ENCODE measurements around the gene MDM2. TPM values are rescaled to one million over a fixed set of nuclear protein-coding genes. Genes with fewer than 3 reads are reported as not detected.

The MDM2 gene
- total and polyA plus RNA-seq, 4 donors, result 24.9 to 155 (median 108) TPM

GRCh38 chr12:68835333-68835908, 27.4 kb downstream of the MDM2 start:
- H3K9me3 ChIP-seq (ENCODE audit: control insufficient read depth in 4 of 4, insufficient read depth in 3 of 4, low read length in 3 of 4), result no peaks in the 10 kb centered on the region
- peaks cover 22 to 38% (median 27%) of the 10 kb centered on the region in 4 donors for H3K36me3 ChIP-seq (ENCODE audit: control insufficient read depth in 4 of 4, insufficient read depth in 4 of 4, low read length in 4 of 4)
- ATAC-seq (ENCODE audit: insufficient read depth, low FRiP score), result no peak
- no peak overlapping the region for H3K27ac ChIP-seq (ENCODE audit: low read depth in 1 of 2, low read length in 1 of 2)
- H3K9ac ChIP-seq (ENCODE audit: insufficient read depth in 1 of 2, low read length in 2 of 2), result no peak overlapping the region
- TF ChIP-seq, protein P1, sequence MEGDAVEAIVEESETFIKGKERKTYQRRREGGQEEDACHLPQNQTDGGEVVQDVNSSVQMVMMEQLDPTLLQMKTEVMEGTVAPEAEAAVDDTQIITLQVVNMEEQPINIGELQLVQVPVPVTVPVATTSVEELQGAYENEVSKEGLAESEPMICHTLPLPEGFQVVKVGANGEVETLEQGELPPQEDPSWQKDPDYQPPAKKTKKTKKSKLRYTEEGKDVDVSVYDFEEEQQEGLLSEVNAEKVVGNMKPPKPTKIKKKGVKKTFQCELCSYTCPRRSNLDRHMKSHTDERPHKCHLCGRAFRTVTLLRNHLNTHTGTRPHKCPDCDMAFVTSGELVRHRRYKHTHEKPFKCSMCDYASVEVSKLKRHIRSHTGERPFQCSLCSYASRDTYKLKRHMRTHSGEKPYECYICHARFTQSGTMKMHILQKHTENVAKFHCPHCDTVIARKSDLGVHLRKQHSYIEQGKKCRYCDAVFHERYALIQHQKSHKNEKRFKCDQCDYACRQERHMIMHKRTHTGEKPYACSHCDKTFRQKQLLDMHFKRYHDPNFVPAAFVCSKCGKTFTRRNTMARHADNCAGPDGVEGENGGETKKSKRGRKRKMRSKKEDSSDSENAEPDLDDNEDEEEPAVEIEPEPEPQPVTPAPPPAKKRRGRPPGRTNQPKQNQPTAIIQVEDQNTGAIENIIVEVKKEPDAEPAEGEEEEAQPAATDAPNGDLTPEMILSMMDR (IDR thresholded peaks at IDR 0.05; ENCODE audit: control extremely low read depth, extremely low read depth), result no peak
- 68 to 89% methylated on average over 10 of the region's 10 CpGs for WGBS, 2 donors
- no peaks in the 10 kb centered on the region for H3K27me3 ChIP-seq (ENCODE audit: control insufficient read depth in 3 of 3, insufficient read depth in 3 of 3, low read length in 2 of 3)
- DNase-seq, result no peak
- H3K4me3 ChIP-seq, result no peak overlapping the region
- H3K4me1 ChIP-seq (ENCODE audit: control insufficient read depth in 5 of 5, insufficient read depth in 5 of 5, low read length in 5 of 5), result no peaks in the 10 kb centered on the region

DNA sequence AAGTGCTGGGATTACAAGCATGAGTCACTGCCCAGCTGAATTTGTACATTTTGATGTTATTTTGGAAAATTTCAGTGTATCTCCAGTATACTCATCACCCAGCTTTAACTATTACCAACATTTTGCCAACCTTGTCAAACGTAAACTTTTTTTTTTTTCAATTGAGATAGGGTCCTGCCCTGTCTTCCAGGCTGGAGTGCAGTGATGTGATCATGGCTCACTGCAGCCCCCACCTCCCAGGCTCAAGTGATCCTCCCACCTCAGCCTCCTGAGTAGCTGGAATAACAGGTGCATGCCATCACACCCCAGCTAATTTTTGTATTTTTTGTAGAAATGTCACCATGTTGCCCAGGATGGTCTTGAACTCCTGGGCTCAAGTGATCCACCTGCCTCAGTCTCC, 29.2 kb downstream of the MDM2 start:
- WGBS, 2 donors, result 89 to 95% methylated on average over 1 of the region's 1 CpG

DNA sequence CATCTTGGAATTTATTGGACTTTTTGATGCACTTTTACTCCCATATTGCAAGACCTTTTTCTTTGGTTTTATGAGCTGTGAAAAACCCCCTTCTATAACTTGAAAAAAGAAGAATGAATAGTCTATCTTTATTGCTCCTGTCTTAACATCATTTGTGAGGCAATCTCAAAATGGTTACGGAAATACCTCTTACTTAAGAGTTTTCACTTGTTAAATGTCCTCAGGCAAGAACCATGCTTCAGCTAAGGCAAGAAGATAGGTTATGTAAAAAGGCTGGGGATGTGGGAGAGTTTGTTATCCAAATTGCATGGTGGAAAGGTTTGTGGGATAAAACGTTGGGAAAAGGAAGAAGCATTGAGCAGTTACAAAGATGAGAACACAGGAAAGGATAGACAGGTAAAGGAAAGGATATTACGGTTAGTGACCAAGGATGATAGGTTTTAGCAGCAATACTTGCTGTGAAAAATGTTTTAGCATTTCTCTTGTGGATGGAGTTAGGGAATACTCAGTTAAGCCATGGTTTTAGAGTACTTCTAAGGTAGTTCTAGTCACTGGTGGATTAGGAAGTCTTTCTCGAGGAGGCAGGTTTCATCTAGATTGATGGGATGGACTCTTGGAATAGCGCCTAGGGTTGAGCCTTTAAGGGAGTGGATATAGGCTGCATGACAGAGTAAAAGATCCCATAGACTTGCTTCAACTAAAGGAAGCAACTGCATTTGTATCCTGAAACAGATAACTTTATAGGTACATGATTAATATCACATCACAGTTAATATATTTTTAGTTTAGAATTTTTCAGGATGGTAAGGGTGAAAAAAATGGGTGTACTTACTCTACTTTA, 30.3 kb downstream of the MDM2 start:
- H3K27me3 ChIP-seq (ENCODE audit: control insufficient read depth in 3 of 3, insufficient read depth in 3 of 3, low read length in 2 of 3), result no peaks in the 10 kb centered on the region
- peaks cover 23 to 34% (median 31%) of the 10 kb centered on the region in 4 donors for H3K36me3 ChIP-seq (ENCODE audit: control insufficient read depth in 4 of 4, insufficient read depth in 4 of 4, low read length in 4 of 4)
- H3K9ac ChIP-seq (ENCODE audit: insufficient read depth in 1 of 2, low read length in 2 of 2), result no peak overlapping the region
- H3K27ac ChIP-seq (ENCODE audit: low read depth in 1 of 2, low read length in 1 of 2), result no peak overlapping the region
- ATAC-seq (ENCODE audit: insufficient read depth, low FRiP score) (no peak), DNase-seq (no peak)
- no peak overlapping the region for H3K4me3 ChIP-seq
- H3K9me3 ChIP-seq (ENCODE audit: control insufficient read depth in 4 of 4, insufficient read depth in 3 of 4, low read length in 3 of 4), result no peaks in the 10 kb centered on the region
- WGBS, 2 donors, result 76 to 77% methylated on average over 5 of the region's 5 CpGs
- TF ChIP-seq, protein P1 (IDR thresholded peaks at IDR 0.05; ENCODE audit: control extremely low read depth, extremely low read depth), result no peak
- no peaks in the 10 kb centered on the region for H3K4me1 ChIP-seq (ENCODE audit: control insufficient read depth in 5 of 5, insufficient read depth in 5 of 5, low read length in 5 of 5)

More for the DNA sequence above, 29.2 kb downstream of the MDM2 start:
- Histone ChIP-seq H3K9ac (ENCODE audit: insufficient read depth in 1 of 2, low read length in 2 of 2) (no peak overlapping the region), H3K4me1 (ENCODE audit: control insufficient read depth in 5 of 5, insufficient read depth in 5 of 5, low read length in 5 of 5) (no peaks in the 10 kb centered on the region), H3K4me3 (no peak overlapping the region), H3K27me3 (ENCODE audit: control insufficient read depth in 3 of 3, insufficient read depth in 3 of 3, low read length in 2 of 3) (no peaks in the 10 kb centered on the region), H3K36me3 (ENCODE audit: control insufficient read depth in 4 of 4, insufficient read depth in 4 of 4, low read length in 4 of 4) (peaks cover 23 to 34% (median 30%) of the 10 kb centered on the region in 4 donors), H3K9me3 (ENCODE audit: control insufficient read depth in 4 of 4, insufficient read depth in 3 of 4, low read length in 3 of 4) (no peaks in the 10 kb centered on the region), H3K27ac (ENCODE audit: low read depth in 1 of 2, low read length in 1 of 2) (no peak overlapping the region)
- DNase-seq (no peak), ATAC-seq (ENCODE audit: insufficient read depth, low FRiP score) (no peak)
- TF ChIP-seq, protein P1 (IDR thresholded peaks at IDR 0.05; ENCODE audit: control extremely low read depth, extremely low read depth), result no peak
